Fibroblast of mammary gland (primary cell): ENCODE results near the gene KCNJ1.
A peak's percentile ranks its signal among the peaks of the same experiment; 100 is the strongest.

ENCODE experiments used
- DNase-seq: peaks from one replicate; pipeline ENCODE4 v3.0.0-alpha.2; 2010; ENCODE audit warnings: low read depth
- H3K4me3 ChIP-seq: 2 replicates; pipeline ENCODE4 v1.5.1; 2011; ENCODE audit warnings: low read depth, mild to moderate bottlenecking, low read length, moderate library complexity; ENCODE audit not compliant: control insufficient read depth
- CTCF ChIP-seq: conservative IDR thresholded peaks from 2 replicates; pipeline ENCODE4 v1.5.1; 2011; ENCODE audit warnings: low read depth, low read length, inconsistent platforms; ENCODE audit not compliant: control insufficient read depth, insufficient read depth

KCNJ1 gene

DNA sequence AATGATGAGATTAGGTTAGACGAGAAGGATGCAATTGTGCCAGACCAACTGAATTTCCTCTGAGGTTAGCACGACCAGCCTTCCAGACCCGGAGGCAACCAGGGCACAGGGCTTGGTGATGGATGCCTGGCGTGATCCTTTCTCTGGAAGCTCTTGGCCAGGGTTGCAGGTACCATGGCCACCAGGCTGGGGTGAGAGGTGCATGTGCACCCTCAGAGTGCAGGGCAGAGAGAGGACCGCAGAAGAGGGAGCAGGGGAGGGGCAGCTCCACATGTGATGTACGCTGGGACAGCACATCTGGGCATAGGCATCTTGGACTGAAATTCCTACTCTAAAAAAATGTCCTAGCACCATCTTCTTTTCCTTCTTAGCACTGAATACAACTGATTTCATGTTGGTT lies 10.9 kb downstream of the KCNJ1 start:
- no peak for DNase-seq
- no peak overlapping the region for H3K4me3 ChIP-seq

DNA sequence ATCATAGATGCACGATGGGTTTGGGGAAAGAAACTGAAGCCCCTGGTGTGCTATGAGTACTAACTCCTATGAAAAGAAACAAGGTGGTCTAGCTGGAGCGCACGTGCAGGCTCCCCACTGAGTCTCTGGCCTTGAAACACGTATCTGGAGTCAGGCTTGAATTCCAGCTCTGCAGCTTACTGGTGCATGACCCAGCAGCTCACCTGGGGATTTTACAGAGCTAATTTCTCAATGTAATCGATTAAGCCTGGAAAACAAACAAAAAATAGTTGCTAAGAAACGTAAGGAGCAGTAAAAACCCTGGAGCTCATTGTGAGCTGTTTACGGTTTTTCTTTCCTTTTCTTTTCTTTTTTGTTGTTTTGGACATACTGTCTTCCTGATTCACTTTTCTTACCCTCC lies 12.3 kb downstream of the KCNJ1 start:
- TF ChIP-seq CTCF, result no peak
- no peak overlapping the region for H3K4me3 ChIP-seq
- no peak for DNase-seq

More for the DNA sequence above, 10.9 kb downstream of the KCNJ1 start:
- TF ChIP-seq CTCF, result no peak

GRCh38 chr11:128853559-128853958 lies 13.5 kb downstream of the KCNJ1 start:
- TF ChIP-seq CTCF, result no peak
- no peak overlapping the region for H3K4me3 ChIP-seq
- no peak for DNase-seq

DNA sequence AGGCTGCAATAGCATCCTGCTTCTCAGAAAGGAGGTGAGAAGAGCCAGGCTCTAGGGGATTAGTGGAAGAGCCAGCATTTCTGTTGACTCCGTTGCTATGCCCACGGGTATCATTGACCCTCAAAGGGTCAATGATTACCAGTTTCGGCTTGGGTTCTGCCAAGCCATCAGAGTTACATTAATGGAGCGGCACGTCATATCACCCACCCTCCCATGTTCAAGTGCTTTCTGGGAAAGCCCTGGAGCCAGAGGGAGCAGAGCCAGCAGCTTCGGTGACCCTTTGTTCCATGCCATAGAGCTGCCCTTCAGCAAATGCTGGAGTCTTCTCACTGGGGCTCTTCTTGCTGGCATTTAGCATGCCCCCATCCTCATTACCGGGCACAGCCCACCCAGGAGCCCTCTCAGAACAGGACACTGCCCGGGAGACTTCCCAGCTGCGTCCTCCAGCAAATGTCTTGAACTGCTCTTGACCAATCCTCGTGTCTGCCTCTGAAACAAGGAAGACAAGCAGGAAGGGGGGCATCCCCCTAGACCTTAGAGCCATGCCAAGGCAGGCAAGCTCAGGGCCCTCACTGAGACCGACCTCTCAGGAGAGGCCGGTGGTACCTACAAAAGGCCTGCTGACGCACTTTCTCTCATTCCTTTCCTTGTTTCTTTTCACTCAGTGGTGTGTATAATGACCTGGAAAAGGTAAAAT lies 14.6 kb downstream of the KCNJ1 start:
- no peak for TF ChIP-seq CTCF
- DNase-seq, result no peak
- no peak overlapping the region for H3K4me3 ChIP-seq

GRCh38 chr11:128848815-128849455 lies 18.2 kb downstream of the KCNJ1 start:
- peak; percentile 62 for TF ChIP-seq CTCF
- H3K4me3 ChIP-seq, result no peak overlapping the region
- peak; percentile 26 for DNase-seq

GRCh38 chr11:128846985-128847384 lies 20.1 kb downstream of the KCNJ1 start:
- no peak for TF ChIP-seq CTCF
- DNase-seq, result no peak
- no peak overlapping the region for H3K4me3 ChIP-seq
